GM21515 (cell line): ENCODE data around the gene TFEC.
"Not testable (repeated sequence)": the region's sequence is repeated elsewhere in the genome, so short reads cannot be mapped to it uniquely, and the experiment has no call there.

Source experiments
- ATAC-seq: cut with Tn5 transposase; IDR thresholded peaks from one replicate; pipeline ENCODE4 v1.9.1; 2021; ENCODE audit not compliant: unreplicated experiment

TFEC gene, protein sequence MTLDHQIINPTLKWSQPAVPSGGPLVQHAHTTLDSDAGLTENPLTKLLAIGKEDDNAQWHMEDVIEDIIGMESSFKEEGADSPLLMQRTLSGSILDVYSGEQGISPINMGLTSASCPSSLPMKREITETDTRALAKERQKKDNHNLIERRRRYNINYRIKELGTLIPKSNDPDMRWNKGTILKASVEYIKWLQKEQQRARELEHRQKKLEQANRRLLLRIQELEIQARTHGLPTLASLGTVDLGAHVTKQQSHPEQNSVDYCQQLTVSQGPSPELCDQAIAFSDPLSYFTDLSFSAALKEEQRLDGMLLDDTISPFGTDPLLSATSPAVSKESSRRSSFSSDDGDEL

DNA sequence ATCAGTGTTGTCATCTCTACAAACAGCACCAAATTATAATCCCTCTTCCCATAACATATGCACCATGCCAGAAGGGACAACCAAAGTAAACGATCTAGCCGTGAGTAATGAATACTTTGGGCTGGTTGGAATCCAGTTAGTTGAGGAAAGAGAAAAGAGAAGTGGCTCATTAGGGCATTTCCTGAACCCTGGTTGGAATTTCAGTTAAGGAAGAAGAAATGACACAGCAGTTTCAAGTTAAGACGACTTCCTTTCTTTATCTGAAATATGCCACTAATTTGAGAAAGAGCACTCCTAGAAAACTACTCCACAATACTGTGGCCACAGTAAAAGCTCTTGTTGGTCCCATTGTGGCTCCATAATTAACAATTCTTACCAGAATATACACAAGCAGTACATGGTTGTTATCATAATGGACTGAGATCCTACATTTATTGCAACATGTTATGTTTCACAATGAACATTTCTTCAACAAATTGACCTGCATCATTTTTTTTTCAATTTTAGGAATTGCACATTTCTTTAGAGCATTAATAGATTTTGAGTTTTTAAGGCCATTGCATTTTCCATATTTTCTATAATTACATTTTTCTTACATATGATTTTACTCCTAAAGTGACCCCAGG, at the start of gene TFEC:
Gene TFEC (minus strand): TSS at position 113 of the 626 bp plus-strand sequence. CDS start 46,322 bp downstream, outside the sequence.
- ATAC-seq = no peak

DNA sequence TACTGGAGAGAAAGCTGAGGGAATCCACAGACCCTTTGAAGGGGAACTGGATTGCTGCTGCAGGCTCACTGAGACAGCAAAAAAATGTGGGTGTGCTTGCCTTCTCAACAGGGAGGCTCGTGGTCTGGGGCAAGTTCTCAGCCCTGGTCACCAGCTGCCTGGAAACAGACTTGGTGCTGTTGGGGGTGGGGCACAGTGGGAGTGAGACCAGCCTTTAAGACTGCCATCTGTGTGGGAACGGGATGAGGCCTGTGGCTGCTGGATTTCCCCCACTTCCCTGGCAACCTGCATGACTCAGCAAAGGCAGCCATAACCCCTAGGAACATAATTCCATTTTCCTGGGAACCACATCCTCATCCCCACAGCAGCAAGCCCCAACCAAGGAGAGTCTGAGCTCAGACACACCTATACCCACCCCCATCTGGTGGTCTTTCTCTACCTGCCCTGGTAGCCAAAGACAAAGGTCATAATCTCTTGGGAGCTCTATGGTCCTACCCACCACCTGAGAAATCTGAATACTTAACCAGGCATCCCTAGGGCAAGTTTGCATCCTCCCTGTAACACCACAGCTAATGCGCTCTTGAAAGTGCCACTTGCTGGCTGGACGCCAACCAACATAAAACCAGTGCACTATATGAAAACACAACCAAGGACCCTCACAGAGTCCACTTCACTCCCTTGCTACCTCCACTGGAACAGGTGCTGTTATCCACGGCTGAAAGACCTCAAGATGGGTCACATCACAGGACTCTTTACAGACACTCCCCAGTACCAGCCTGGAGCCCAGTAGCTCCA, 45.0 kb upstream of the TFEC start:
- ATAC-seq = no peak

DNA sequence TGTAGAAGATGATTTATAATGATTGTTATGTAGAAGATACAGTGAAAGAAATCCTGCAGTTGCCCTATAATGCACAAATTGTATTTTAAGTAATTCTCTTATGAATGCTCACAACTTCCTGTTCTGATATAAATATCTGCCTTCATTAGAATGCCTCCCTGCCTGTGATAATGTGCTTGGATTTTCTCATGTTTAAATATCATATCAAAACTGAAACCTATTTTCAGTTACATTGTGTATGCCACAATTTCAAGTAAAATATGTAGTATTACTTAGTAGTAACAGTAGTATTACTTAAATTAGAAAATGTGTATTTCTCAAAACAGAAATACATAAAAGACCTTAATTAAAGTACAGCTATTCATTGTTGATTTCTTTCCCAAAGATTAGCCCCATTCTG, 41.1 kb upstream of the TFEC start:
- ATAC-seq = no peak

DNA sequence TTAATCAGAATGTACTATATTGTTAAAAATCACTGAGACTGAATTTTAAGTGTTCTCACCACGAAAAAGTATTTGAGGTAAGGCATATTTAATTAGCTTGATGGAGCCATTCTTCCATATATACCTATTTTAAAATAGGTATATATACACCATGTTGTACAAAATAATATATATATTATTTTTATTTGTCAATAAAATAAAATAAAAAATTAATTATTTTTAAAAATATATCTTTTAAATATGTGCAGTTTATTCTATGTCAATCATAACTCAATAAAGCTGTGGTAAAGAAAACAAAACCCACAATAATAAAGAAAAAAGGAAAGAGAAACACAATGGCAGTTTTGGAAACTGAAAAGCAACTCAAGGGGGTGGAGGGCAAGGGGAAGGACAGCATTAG, 33.6 kb upstream of the TFEC start:
- no peak for ATAC-seq

DNA sequence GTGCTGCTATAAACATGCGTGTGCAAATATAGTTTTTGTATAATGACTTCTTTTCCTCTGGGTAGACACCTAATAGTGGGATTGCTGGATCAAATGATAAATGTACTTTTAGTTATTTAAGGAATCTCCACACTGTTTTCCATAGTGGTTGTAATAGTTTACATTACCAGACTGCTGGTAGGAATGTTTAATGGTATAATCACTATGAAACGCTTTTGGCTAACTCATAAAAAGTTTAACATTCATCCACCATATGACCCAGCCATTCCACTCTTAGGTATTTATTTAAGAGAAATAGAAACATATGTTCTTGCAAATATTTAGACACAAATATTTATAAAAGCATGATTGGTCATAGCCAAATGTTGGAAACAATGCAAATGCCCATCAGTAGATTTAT, 32.1 kb upstream of the TFEC start:
- ATAC-seq = no peak

DNA sequence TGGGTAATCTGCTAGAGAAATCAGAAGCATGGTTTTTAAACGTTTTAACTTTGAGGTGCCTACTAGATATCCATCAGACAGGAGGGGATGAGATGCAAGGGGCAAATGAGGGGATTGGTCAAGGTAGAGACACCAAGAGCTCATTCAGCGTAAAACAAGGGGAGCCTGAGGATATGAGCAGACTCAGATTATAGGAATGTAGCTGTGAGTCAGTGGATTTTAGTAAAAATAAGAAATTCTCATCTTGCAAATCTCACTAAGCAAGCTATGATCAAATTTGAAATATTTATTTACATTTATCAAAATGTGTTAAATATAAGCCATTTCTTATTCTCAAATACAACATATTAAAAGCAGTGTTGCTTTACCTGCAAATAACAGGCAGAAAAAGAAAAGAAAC, 21.4 kb upstream of the TFEC start:
- ATAC-seq = no peak

DNA sequence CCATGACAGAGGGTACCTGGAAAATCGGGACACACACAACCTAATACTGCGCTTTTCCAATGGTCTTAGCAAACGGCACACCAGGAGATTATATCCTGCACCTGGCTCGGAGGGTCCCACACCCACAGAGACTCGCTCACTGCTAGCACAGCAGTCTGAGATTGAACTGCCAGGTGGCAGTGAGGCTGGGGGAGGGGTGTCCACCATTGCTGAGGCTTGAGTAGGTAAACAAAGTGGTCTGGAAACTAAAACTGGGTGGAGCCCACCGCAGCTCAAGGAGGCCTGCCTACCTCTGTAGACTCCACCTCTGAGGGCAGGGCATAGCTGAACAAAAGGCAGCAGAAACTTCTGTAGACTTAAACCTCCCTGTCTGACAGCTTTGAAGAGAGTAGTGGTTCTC, 16.7 kb upstream of the TFEC start:
- not testable (repeated sequence) for ATAC-seq

DNA sequence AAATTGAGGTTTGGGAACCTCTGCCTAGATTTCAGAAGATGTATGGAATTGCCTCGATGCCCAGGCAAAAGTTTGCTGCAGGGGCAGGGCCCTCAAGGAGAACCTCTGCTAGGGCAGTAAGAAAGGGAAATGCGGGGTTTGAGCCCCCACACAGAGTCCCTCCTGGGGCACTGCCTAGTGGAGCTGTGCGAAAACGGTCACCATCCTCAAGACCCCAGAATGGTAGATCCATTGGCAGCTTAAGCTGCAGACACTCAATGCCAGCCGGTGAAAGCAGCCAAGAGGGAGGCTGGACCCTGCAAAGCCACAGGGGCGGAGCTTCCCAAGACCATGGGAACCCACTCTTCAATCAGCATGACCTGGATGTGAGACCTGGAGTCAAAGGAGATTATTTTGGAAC, 15.0 kb upstream of the TFEC start:
- no peak for ATAC-seq

DNA sequence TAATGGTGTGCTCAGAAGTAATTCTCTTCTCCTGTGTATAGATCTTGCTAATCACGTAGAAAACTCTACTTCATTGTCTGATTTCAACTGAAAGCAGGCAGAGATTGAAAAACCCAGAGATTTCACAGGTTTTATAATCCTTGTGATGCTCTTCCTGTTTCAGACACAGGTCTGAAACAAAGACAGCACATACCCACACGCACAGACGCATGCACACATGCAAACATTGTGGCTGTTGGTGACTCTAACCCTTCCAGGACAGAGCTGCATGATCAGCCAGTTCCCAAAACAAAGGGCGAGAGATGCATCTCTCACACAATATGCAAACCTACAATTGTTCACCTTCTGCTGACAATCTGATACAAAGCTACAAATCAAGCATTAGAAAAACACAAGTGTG, 11.1 kb upstream of the TFEC start:
- ATAC-seq = peak; percentile 99

DNA sequence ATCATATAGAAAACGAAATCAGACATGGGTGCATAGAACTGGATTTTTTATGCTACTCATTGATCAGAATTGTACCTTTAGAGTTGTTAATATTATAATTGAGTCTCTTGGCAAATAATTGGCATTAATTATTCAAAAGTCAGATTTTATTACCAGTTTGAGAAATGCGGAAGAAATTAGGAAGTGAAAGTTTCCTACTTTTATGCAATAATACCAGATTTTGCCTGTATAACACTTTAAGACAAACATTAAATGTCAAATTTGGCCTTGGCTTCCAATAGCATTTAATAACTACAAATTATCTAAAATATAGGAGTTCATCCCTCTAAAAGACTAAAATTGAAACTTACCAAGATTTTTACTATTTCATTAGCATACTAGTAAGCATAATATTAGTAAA, 6.8 kb upstream of the TFEC start:
- no peak for ATAC-seq

DNA sequence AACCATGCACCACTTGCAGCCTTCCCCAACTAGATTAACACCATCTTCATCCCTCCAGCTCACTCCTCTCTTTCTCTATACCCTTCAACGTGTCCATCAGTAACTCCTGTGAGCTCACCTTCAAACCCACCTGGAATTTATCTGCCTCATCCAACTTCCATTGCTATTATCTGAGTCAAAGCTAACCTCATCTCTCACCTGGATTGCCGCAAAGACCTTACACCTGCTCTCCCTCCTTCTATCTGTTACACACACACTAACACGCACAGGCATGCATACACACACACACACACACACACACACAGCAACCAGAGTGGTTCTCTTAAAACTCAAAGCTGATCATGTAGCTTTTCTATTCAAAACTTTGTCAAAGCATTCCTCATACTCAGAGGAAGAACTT, 3.8 kb upstream of the TFEC start:
- no peak for ATAC-seq

DNA sequence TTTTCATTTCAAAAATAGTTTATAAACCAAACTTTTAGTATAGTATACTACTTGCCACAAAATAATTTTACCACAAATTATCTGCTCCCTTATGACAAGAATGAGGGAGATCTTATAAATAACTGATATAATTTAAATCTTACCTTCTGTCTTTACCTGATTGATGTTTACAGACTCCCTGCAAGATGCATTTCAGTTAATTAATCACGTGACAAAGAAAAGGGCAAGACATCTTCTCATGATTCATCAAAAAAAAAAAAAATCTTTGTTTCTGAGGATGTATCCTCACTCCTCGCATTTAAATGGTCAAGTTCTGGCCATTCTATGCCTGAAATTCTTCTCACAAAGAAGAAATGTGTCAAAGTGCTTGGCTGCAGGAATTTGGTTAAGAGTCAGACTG, 2.3 kb upstream of the TFEC start:
- ATAC-seq = no peak

DNA sequence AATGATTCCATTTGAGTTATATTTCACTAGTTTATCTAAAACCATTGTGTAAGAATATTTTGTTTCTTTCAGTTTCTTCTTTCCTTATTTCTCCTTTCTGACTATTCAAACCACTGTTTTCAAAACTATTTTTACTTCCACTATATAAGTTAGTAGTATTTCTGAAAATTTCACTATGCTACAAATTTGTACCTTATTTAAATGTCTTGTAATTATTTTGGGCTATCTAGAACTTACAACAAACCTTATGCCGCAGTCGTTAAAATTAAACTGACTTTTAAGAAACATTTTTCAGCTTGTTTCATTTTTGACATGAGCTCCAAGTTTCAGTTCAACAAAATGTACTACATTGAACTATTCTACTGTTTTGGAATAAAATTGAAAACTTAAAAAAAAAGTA, 1.8 kb downstream of the TFEC start:
- ATAC-seq = peak; percentile 86

DNA sequence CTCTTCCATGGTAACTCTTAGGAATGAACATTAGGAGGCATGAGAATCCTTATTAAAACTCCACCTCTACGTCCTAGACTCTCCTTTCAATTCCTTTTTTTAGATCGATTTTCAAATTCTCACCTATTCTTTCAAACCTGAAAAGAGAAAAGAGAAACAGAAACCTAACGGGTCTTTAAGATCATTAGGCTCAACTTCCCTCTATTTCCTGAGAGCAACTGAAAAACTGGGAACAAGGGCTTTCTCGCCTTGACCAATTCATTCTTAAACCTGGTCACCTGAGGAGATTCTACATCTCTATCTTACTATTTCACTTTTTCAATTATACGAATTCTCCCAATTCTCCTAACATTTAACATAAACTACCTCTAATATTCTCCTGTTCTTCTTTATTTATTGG, 2.8 kb downstream of the TFEC start:
- ATAC-seq = no peak

DNA sequence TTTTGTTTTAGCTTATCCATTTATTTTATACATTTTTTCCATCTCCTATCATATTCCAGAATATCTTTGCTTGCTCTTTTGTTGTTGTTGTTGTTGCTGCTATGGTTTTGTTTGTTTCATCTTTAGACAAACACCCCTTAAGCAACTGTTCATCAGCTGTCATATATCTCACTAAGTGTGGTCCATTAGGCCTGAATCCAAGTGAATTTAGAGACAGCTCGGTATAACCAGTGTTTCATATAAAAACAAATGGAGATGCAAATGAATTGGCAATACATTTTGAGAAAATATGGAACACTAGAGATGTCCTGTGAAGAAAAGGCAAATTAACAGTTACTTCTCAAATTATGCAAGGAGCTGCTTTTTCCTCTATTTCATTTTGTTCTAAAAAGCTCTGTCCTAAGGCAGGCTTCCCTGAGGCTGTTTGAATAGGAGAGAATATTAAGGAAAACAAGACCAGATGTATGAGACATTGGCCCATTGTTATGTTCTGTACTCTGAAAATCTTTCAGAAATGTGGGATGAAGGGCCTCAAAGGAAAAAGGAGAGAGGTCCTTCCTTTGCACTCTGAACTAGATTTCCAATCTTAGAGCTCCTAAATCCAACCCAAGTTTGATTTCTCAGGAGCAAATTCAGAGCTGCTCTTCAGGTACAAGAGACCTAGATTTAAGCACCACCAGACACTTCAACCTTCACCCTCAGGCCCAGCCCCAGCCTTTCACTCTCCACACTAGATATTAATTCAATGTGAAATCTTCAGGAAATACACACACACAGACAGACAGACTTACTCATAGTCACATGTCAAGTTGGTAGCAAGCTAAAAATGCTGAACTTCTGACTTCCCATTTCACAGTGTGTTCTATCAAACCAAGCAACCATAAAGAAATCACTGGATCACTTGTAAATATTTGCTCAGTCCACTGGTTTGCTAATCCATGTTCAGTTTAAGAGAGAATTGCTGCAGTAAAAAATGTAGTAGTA, 5.4 kb downstream of the TFEC start:
- no peak for ATAC-seq

DNA sequence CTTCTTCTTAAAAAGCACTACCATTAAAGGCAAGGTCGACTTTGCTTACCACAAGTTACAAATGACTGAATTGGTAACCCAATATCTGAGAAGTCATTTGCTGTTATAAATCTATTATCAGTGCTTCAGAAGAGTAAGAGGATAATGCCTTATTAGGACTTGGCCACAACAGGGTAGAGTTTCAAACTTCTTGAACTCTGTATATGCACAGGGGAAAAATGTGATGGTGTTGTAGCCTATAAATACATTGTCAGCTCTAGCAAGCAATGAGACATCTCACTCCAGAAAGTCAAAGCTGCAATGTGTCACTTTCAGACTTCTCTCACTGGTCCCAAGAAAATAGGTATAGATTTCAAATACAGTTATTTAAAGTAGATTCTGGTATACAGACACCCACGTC, 9.3 kb downstream of the TFEC start:
- ATAC-seq = peak; percentile 62

DNA sequence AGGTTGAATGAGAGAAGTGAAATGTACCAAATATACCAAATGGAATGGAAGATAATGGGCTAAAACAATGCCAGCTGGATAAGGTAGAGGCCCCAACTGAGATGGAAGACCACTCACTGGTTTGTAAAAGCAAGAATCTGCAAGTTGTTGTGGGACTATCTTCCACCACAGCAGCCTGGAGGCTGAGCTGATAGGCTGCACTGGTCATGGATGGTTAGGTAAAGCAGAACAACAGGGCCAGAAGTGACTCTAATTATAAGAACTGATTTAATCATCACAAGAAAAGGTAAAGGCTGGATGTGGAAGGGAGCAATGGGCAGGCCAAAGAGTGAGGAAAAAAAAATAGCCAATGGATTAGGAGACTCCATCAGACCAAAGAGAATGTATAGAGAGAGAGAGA, 11.8 kb downstream of the TFEC start:
- ATAC-seq = no peak

DNA sequence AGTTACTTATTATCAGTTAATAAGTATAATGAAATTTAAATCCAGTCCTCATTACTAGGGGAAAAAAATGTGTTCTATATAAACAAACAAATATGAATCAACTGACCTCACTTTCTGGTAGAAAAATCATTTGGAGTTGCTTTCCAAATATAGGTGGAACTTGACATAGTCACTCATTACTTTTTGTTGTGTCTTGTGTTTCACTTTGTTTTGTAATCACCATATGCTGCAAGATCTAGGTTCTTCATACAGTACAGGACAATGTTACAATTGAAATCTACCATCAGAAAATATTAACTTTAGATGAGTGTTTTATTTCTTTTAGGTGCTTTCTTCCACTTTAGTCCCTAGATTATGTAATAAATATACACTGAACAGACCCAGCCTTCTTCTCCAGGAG, 16.9 kb downstream of the TFEC start:
- ATAC-seq = no peak

DNA sequence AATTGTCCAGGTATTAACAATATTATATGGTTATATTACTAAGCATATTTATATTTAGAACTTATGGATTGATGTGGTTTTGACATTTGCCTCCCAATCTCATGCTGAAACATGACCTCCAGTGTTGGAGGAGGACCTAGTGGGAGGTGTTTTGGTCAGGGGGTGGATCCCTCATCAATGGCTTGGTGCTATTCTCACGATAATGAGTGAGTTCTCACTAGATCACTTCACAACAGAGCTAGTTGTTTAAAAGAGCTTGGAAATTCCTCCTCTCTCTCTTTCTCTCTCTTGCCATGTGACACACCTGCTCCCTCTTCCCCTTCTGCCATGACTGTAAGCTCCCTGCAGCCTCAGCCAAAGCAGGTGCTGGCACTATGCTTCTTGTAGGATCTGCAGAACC, 19.0 kb downstream of the TFEC start:
- no peak for ATAC-seq

DNA sequence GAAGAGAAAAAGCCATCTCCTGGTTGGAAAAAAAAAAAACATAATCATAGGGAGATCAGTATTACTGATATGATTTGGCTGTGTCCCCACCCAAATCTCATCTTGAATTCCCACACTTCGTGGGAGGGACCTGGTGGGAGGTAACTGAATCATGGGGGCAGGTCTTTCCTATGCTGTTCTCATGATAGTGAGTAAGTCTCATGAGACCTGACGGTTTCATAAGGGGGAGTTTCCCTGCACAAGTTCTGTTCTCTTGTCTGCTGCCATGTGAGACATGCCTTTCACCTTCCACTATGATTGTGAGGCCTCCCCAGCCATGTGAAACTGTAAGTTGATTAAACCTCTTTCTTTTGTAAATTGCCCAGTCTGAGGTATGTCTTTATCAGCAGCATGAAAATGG, 25.8 kb downstream of the TFEC start:
- ATAC-seq = not testable (repeated sequence)

DNA sequence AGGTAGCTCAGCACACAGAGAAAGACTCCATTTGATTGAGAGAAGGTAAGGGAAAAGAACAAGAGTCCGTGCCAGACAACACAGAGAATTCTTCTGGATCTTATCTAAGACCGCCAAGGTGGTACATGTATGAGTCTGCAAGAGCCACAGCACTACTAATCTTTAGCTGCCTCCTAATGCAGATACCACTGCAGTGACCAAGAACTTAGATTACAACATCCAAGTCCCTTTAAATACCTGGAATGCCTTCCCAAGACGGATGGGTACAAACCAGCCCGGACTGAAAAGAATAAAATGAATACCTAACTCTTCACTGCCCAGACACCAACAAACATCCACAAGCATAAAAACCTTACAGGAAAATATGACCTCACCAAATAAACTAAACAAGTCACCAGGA, 33.3 kb downstream of the TFEC start:
- ATAC-seq = no peak
